HG03565 (cell line): Measurements from ENCODE around the gene EMD.
A peak's percentile ranks its signal among the peaks of the same experiment; 100 is the strongest.
"Not testable (repeated sequence)": the region's sequence is repeated elsewhere in the genome, so short reads cannot be mapped to it uniquely, and the experiment has no call there.

Experiments used
- ATAC-seq: cut with Tn5 transposase; IDR thresholded peaks from one replicate; pipeline ENCODE4 v1.9.1; 2021; ENCODE audit warnings: mild to moderate bottlenecking, moderate library complexity; ENCODE audit not compliant: unreplicated experiment

The EMD gene

GRCh38 chrX:154371017-154371788, 7.9 kb upstream of the EMD start:
- peak; percentile 47 for ATAC-seq

- ATAC-seq: no peak
Measured at GRCh38 chrX:154371789-154372300, 7.2 kb upstream of the EMD start.

- no peak for ATAC-seq
Measured at GRCh38 chrX:154372612-154373022, 6.5 kb upstream of the EMD start.

GRCh38 chrX:154373340-154374306, 5.5 kb upstream of the EMD start:
- ATAC-seq: no peak

- no peak for ATAC-seq
Measured at GRCh38 chrX:154374313-154375155, 4.6 kb upstream of the EMD start, which contains the start of gene FLNA. Gene FLNA, minus strand, starts transcription at chrX:154374634. Its CDS starts 3,389 bp downstream, at chrX:154371245.

GRCh38 chrX:154375156-154375504, 4.0 kb upstream of the EMD start:
- ATAC-seq: no peak

GRCh38 chrX:154376774-154377173, 2.3 kb upstream of the EMD start:
- ATAC-seq: no peak

- no peak for ATAC-seq
Measured at GRCh38 chrX:154378059-154378798, 866 bp upstream of the EMD start.

- ATAC-seq: no peak
Measured at GRCh38 chrX:154379569-154379951, 465 bp downstream of the EMD start.

GRCh38 chrX:154380153-154380552, 1.1 kb downstream of the EMD start:
- ATAC-seq: no peak

GRCh38 chrX:154380787-154381186, 1.7 kb downstream of the EMD start:
- no peak for ATAC-seq

- ATAC-seq: no peak
Measured at GRCh38 chrX:154381271-154381670, 2.2 kb downstream of the EMD start.

GRCh38 chrX:154382483-154383069, 3.5 kb downstream of the EMD start:
- no peak for ATAC-seq

GRCh38 chrX:154383359-154384283, 4.5 kb downstream of the EMD start:
- no peak for ATAC-seq

- no peak for ATAC-seq
Measured at GRCh38 chrX:154384284-154384892, 5.3 kb downstream of the EMD start.

- ATAC-seq: peak; percentile 25
Measured at GRCh38 chrX:154388094-154388493, 9.0 kb downstream of the EMD start.

GRCh38 chrX:154388649-154389048, 9.6 kb downstream of the EMD start:
- ATAC-seq: not testable (repeated sequence)
